ENCODE results near the gene GUCA2B. TPM values are rescaled to one million over a fixed set of nuclear protein-coding genes. Genes with fewer than 3 reads are reported as not detected.

GUCA2B gene
- polyA plus RNA-seq, 1 donor (not counting 4 experiments of a cell fraction or from before 2014, with no cell fraction given) = not detected

GRCh38 chr1:42154685-42155084 is 1.5 kb downstream of the GUCA2B start:
- DNase-seq (ENCODE audit: low read depth, low spot score) (no peak), FAIRE-seq (no peak)
- Histone ChIP-seq H3K27me3 (ENCODE audit: control insufficient read depth, extremely low read depth, insufficient read depth, low read length) (peaks cover 7% of the 10 kb centered on the region), H3K4me2 (ENCODE audit: control insufficient read depth, extremely low read depth, insufficient read depth, low read depth, low read length) (no peak overlapping the region), H2AFZ (ENCODE audit: control insufficient read depth, low read length) (no peak overlapping the region), H3K4me3 (ENCODE audit: control insufficient read depth in 2 of 3, extremely low read depth in 1 of 3, insufficient read depth in 2 of 3, low read depth in 1 of 3, low read length in 3 of 3) (no peak overlapping the region), H3K79me2 (ENCODE audit: control insufficient read depth, insufficient read depth, low read length) (no peaks in the 10 kb centered on the region), H4K20me1 (ENCODE audit: control insufficient read depth, extremely low read depth, insufficient read depth, low read length) (no peaks in the 10 kb centered on the region), H3K9me3 (ENCODE audit: control insufficient read depth, low read depth, low read length) (no peaks in the 10 kb centered on the region), H3K9ac (ENCODE audit: control insufficient read depth, extremely low read depth, insufficient read depth, low read length) (no peak overlapping the region), H3K27ac (ENCODE audit: control insufficient read depth, insufficient read depth, low read length) (no peak overlapping the region), H3K9me1 (ENCODE audit: control insufficient read depth, extremely low read depth, insufficient read depth, low read length) (no peaks in the 10 kb centered on the region), H3K4me1 (ENCODE audit: control insufficient read depth, extremely low read depth, insufficient read depth, low read length) (peaks cover 4% of the 10 kb centered on the region), H3K36me3 (ENCODE audit: control insufficient read depth in 2 of 2, extremely low read depth in 1 of 2, insufficient read depth in 2 of 2, low read length in 2 of 2) (no peaks in the 10 kb centered on the region)
- dilution Hi-C loops (cut with MboI; ENCODE audit: extremely low pct_ligation_motif_present, low sequenced_read_pairs) = no loop called here
- TF ChIP-seq EZH2 (IDR thresholded peaks at IDR 0.05; ENCODE audit: low read length) = no peak
- TF ChIP-seq CTCF (optimal IDR thresholded peaks at IDR 0.05 in 1 of 3, IDR thresholded peaks at IDR 0.05 in 1 of 3, conservative IDR thresholded peaks at IDR 0.05 in 1 of 3; ENCODE audit: extremely low read depth in 1 of 3, insufficient read depth in 2 of 3, low read length in 3 of 3) = no peak

GRCh38 chr1:42155362-42155761 is 2.2 kb downstream of the GUCA2B start:
- Histone ChIP-seq H3K9me3 (ENCODE audit: control insufficient read depth, low read depth, low read length) (no peaks in the 10 kb centered on the region), H4K20me1 (ENCODE audit: control insufficient read depth, extremely low read depth, insufficient read depth, low read length) (no peaks in the 10 kb centered on the region), H2AFZ (ENCODE audit: control insufficient read depth, low read length) (no peak overlapping the region), H3K27me3 (ENCODE audit: control insufficient read depth, extremely low read depth, insufficient read depth, low read length) (peaks cover 7% of the 10 kb centered on the region), H3K79me2 (ENCODE audit: control insufficient read depth, insufficient read depth, low read length) (no peaks in the 10 kb centered on the region), H3K4me3 (ENCODE audit: control insufficient read depth in 2 of 3, extremely low read depth in 1 of 3, insufficient read depth in 2 of 3, low read depth in 1 of 3, low read length in 3 of 3) (no peak overlapping the region), H3K9ac (ENCODE audit: control insufficient read depth, extremely low read depth, insufficient read depth, low read length) (no peak overlapping the region), H3K4me1 (ENCODE audit: control insufficient read depth, extremely low read depth, insufficient read depth, low read length) (peaks cover 4% of the 10 kb centered on the region), H3K36me3 (ENCODE audit: control insufficient read depth in 2 of 2, extremely low read depth in 1 of 2, insufficient read depth in 2 of 2, low read length in 2 of 2) (no peaks in the 10 kb centered on the region), H3K27ac (ENCODE audit: control insufficient read depth, insufficient read depth, low read length) (no peak overlapping the region), H3K9me1 (ENCODE audit: control insufficient read depth, extremely low read depth, insufficient read depth, low read length) (no peaks in the 10 kb centered on the region), H3K4me2 (ENCODE audit: control insufficient read depth, extremely low read depth, insufficient read depth, low read depth, low read length) (no peak overlapping the region)
- FAIRE-seq (no peak), DNase-seq (ENCODE audit: low read depth, low spot score) (no peak)
- TF ChIP-seq CTCF (optimal IDR thresholded peaks at IDR 0.05 in 1 of 3, IDR thresholded peaks at IDR 0.05 in 1 of 3, conservative IDR thresholded peaks at IDR 0.05 in 1 of 3; ENCODE audit: extremely low read depth in 1 of 3, insufficient read depth in 2 of 3, low read length in 3 of 3) (no peak), EZH2 (IDR thresholded peaks at IDR 0.05; ENCODE audit: low read length) (no peak)
- dilution Hi-C loops (cut with MboI; ENCODE audit: extremely low pct_ligation_motif_present, low sequenced_read_pairs) = no loop called here

Measured in keratinocyte (primary cell).